ENCODE measurements around the gene TAS2R60. TPM values are rescaled to one million over a fixed set of nuclear protein-coding genes. Genes with fewer than 3 reads are reported as not detected.
"Not testable (repeated sequence)": the region's sequence is repeated elsewhere in the genome, so short reads cannot be mapped to it uniquely, and the experiment has no call there.

The TAS2R60 gene
- total and polyA plus RNA-seq, 2 donors from 2014 or later: not detected

GRCh38 chr7:143485094-143485493, 41.8 kb downstream of the TAS2R60 start:
- Histone ChIP-seq H3K4me3 (ENCODE audit: low read length in 3 of 3) (no peak overlapping the region), H3K27ac (ENCODE audit: low read depth in 2 of 2, low read length in 2 of 2) (no peak overlapping the region), H3K9me3 (ENCODE audit: control insufficient read depth in 2 of 3, insufficient read depth in 1 of 3, low read length in 3 of 3) (no peaks in the 10 kb centered on the region), H3K4me1 (ENCODE audit: control insufficient read depth in 2 of 3, insufficient read depth in 2 of 3, low read depth in 1 of 3, low read length in 3 of 3) (peaks cover 0 to 3% (median 0%) of the 10 kb centered on the region in 3 donors), H3K27me3 (ENCODE audit: control insufficient read depth, insufficient read depth, low read length) (no peaks in the 10 kb centered on the region), H3K9ac (ENCODE audit: low read length in 3 of 3) (no peak overlapping the region), H3K36me3 (ENCODE audit: control insufficient read depth in 2 of 3, insufficient read depth in 3 of 3, low read length in 3 of 3) (no peaks in the 10 kb centered on the region)
- DNase-seq (no peak), FAIRE-seq (no peak)
- intact Hi-C loops (cut with DNase I): no loop called here
- no peak for TF ChIP-seq CTCF (IDR thresholded peaks at IDR 0.05; ENCODE audit: borderline replicate concordance, extremely low read depth, insufficient read depth)

- Histone ChIP-seq H3K4me3 (ENCODE audit: low read length in 3 of 3) (no peak overlapping the region), H3K36me3 (ENCODE audit: control insufficient read depth in 2 of 3, insufficient read depth in 3 of 3, low read length in 3 of 3) (no peaks in the 10 kb centered on the region), H3K9ac (ENCODE audit: low read length in 3 of 3) (no peak overlapping the region), H3K27me3 (ENCODE audit: control insufficient read depth, insufficient read depth, low read length) (no peaks in the 10 kb centered on the region), H3K27ac (ENCODE audit: low read depth in 2 of 2, low read length in 2 of 2) (no peak overlapping the region), H3K4me1 (ENCODE audit: control insufficient read depth in 2 of 3, insufficient read depth in 2 of 3, low read depth in 1 of 3, low read length in 3 of 3) (peaks cover 0 to 3% (median 0%) of the 10 kb centered on the region in 3 donors), H3K9me3 (ENCODE audit: control insufficient read depth in 2 of 3, insufficient read depth in 1 of 3, low read length in 3 of 3) (no peaks in the 10 kb centered on the region)
- intact Hi-C loops (cut with DNase I): no loop called here
- FAIRE-seq: no peak
- TF ChIP-seq CTCF (IDR thresholded peaks at IDR 0.05; ENCODE audit: borderline replicate concordance, extremely low read depth, insufficient read depth): no peak
- no peak for DNase-seq
These were observed 42.2 kb downstream of the TAS2R60 start for GRCh38 chr7:143485500-143485899.

DNA sequence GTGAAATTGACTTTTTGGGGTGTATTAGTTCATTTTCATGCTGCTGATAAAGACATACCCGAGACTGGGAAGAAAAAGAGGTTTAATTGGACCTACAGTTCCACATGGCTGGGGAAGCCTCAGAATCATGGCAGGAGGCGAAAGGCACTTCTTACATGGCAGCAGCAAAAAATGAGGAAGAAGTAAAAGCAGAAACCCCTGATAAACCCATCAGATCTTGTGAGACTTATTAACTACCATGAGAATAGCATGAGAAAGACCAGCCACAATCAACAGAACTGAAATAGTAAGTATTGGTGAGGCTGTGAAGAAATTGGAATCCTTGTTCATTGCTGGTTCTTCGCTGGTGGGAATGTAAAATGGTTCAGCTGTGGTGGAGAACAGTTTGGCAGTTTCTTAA, 43.0 kb downstream of the TAS2R60 start:
- H3K4me3 ChIP-seq (ENCODE audit: low read length in 3 of 3); H3K4me1 ChIP-seq (ENCODE audit: control insufficient read depth in 2 of 3, insufficient read depth in 2 of 3, low read depth in 1 of 3, low read length in 3 of 3); H3K27ac ChIP-seq (ENCODE audit: low read depth in 2 of 2, low read length in 2 of 2); H3K9ac ChIP-seq (ENCODE audit: low read length in 3 of 3); FAIRE-seq; H3K27me3 ChIP-seq (ENCODE audit: control insufficient read depth, insufficient read depth, low read length); H3K36me3 ChIP-seq (ENCODE audit: control insufficient read depth in 2 of 3, insufficient read depth in 3 of 3, low read length in 3 of 3); H3K9me3 ChIP-seq (ENCODE audit: control insufficient read depth in 2 of 3, insufficient read depth in 1 of 3, low read length in 3 of 3); intact Hi-C loops (cut with DNase I); DNase-seq: not testable (repeated sequence)

GRCh38 chr7:143487061-143487460, 43.8 kb downstream of the TAS2R60 start:
- DNase-seq (no peak), FAIRE-seq (no peak)
- Histone ChIP-seq H3K4me1 (ENCODE audit: control insufficient read depth in 2 of 3, insufficient read depth in 2 of 3, low read depth in 1 of 3, low read length in 3 of 3) (peaks cover 0 to 3% (median 0%) of the 10 kb centered on the region in 3 donors), H3K27ac (ENCODE audit: low read depth in 2 of 2, low read length in 2 of 2) (no peak overlapping the region), H3K4me3 (ENCODE audit: low read length in 3 of 3) (no peak overlapping the region), H3K36me3 (ENCODE audit: control insufficient read depth in 2 of 3, insufficient read depth in 3 of 3, low read length in 3 of 3) (no peaks in the 10 kb centered on the region), H3K27me3 (ENCODE audit: control insufficient read depth, insufficient read depth, low read length) (no peaks in the 10 kb centered on the region), H3K9ac (ENCODE audit: low read length in 3 of 3) (no peak overlapping the region), H3K9me3 (ENCODE audit: control insufficient read depth in 2 of 3, insufficient read depth in 1 of 3, low read length in 3 of 3) (no peaks in the 10 kb centered on the region)
- intact Hi-C loops (cut with DNase I): no loop called here
- TF ChIP-seq CTCF (IDR thresholded peaks at IDR 0.05; ENCODE audit: borderline replicate concordance, extremely low read depth, insufficient read depth): no peak

Measured in kidney (tissue), 14 donors.